OCI-LY7 (cell line): Measurements from ENCODE around the gene ITGA4. TPM values are rescaled to one million over a fixed set of nuclear protein-coding genes. Genes with fewer than 3 reads are reported as not detected.

Source experiments
- BruUV-seq: library from RNA; stranded (reverse); fragments of 400-500 nt; replicated peaks from 2 replicates; lab custom pipeline; 2021; lab: Mats Ljungman, UMichigan
- CTCF ChIA-PET: fragments of 300-600 bp; sonication (Branson Sonifier 250); formaldehyde crosslinking; loops from one replicate; lab custom pipeline; 2022; ENCODE audit warnings: antibody characterized with exemption; ENCODE audit not compliant: unreplicated experiment; lab: Charles Lee
- POLR2A ChIA-PET: fragments of 300-600 bp; sonication (Branson Sonifier 250); formaldehyde crosslinking; loops from one replicate; lab custom pipeline; 2022; ENCODE audit warnings: antibody characterized with exemption; lab: Charles Lee
- DNase-seq: peaks from one replicate; pipeline ENCODE4 v3.0.0-alpha.2; 2015; ENCODE audit warnings: low spot score
- H2AFZ ChIP-seq: fragments of 200-600 bp; sonication (generic), shearing (Covaris generic); 2 replicates; pipeline ENCODE4 v1.6.1; 2014; ENCODE audit warnings: mild to moderate bottlenecking, antibody characterized with exemption, low read length, moderate library complexity
- H3K27ac ChIP-seq: fragments of 200-600 bp; sonication (generic); 2 replicates; pipeline ENCODE4 v1.5.1; 2014; ENCODE audit warnings: mixed run types, low read depth, mild to moderate bottlenecking, moderate library complexity, low read length, inconsistent platforms; ENCODE audit not compliant: poor library complexity, severe bottlenecking
- H3K36me3 ChIP-seq: fragments of 200-600 bp; sonication (generic); 2 replicates; pipeline ENCODE4 v1.6.1; 2014; ENCODE audit warnings: mild to moderate bottlenecking, antibody characterized with exemption, low read length, moderate library complexity, mixed read lengths; ENCODE audit not compliant: insufficient read depth
- H3K4me1 ChIP-seq: fragments of 200-600 bp; sonication (generic); 2 replicates; pipeline ENCODE4 v1.5.1; 2014; ENCODE audit warnings: mild to moderate bottlenecking, low read length; ENCODE audit not compliant: insufficient read depth, poor library complexity, severe bottlenecking
- H3K4me2 ChIP-seq: fragments of 200-600 bp; sonication (generic); 2 replicates; pipeline ENCODE4 v1.6.1; 2014; ENCODE audit warnings: mild to moderate bottlenecking, low read length
- H3K4me3 ChIP-seq: fragments of 200-600 bp; sonication (generic); 2 replicates; pipeline ENCODE4 v1.5.1; 2014; ENCODE audit warnings: mild to moderate bottlenecking, low read depth, low read length; ENCODE audit not compliant: poor library complexity, severe bottlenecking
- H3K79me2 ChIP-seq: fragments of 200-600 bp; sonication (generic); 2 replicates; pipeline ENCODE4 v1.6.1; 2016; ENCODE audit warnings: low read depth, mild to moderate bottlenecking, low read length, moderate library complexity, mixed read lengths; ENCODE audit not compliant: insufficient read depth
- H3K9me2 ChIP-seq: fragments of 200-600 bp; sonication (generic); 2 replicates; pipeline ENCODE4 v1.6.1; 2016; ENCODE audit warnings: mild to moderate bottlenecking, low read length, mixed read lengths; ENCODE audit not compliant: insufficient read depth
- H3K9me3 ChIP-seq: fragments of 200-600 bp; sonication (generic); 2 replicates; pipeline ENCODE4 v1.6.1; 2014; ENCODE audit warnings: mild to moderate bottlenecking, mixed run types, low read length, mixed read lengths
- H4K20me1 ChIP-seq: fragments of 200-600 bp; sonication (generic); 2 replicates; pipeline ENCODE4 v1.6.1; 2014; ENCODE audit warnings: mild to moderate bottlenecking, antibody characterized with exemption, low read length, moderate library complexity, mixed read lengths; ENCODE audit not compliant: insufficient read depth
- EZH2phosphoT487 ChIP-seq: fragments of 200-600 bp; sonication (generic); IDR thresholded peaks from 2 replicates; pipeline ENCODE4 v1.6.1; 2018; ENCODE audit warnings: low read depth, borderline replicate concordance, mild to moderate bottlenecking, mixed run types, antibody characterized with exemption, low read length, moderate library complexity, mixed read lengths
- intact Hi-C: fragments of 100-400 bp; cut with micrococcal nuclease; formaldehyde crosslinking; loops from one replicate; pipeline ENCODE4 v1.10.0; 2022; ENCODE audit not compliant: unreplicated experiment
- total RNA-seq, 2 experiments: library from RNA; depleted of rRNA in 1 of 2; stranded (reverse); fragments of >200 nt in 1 of 2; shearing (Covaris generic) in 1 of 2; gene quantifications; 2 replicates each; pipeline ENCODE4 v1.2.3, GENCODE V29; 2014 to 2022
- TF ChIP-seq, protein P1 (sequence below): fragments of 200-600 bp; sonication (generic); conservative IDR thresholded peaks from 2 replicates; pipeline ENCODE4 v1.5.1; 2014; ENCODE audit warnings: mild to moderate bottlenecking, antibody characterized with exemption, low read length, moderate library complexity, mixed read lengths

ITGA4 gene
- total RNA-seq, 2 experiments from 2014 or later: 53.5 to 55.1 TPM

- Histone ChIP-seq H3K9me3 (no peaks in the 10 kb centered on the region), H3K9me2 (no peaks in the 10 kb centered on the region), H3K79me2 (no peaks in the 10 kb centered on the region), H3K27ac (no peak overlapping the region), H3K36me3 (no peaks in the 10 kb centered on the region), H2AFZ (no peak overlapping the region; the same call in 1 of the 2 replicates), H3K4me2 (peak overlapping the region; percentile 61), H3K4me3 (no peak overlapping the region), H4K20me1 (no peaks in the 10 kb centered on the region), H3K4me1 (peaks cover 18% of the 10 kb centered on the region)
- POLR2A ChIA-PET: interaction anchor here (0.7 to 2.5 kb wide), 3 partner anchors 16 to 22 kb away, joined by 3 to 8 read pairs (median 4); no protein-coding TSS in a partner anchor
- intact Hi-C loops: no loop called here
- TF ChIP-seq, protein P1, sequence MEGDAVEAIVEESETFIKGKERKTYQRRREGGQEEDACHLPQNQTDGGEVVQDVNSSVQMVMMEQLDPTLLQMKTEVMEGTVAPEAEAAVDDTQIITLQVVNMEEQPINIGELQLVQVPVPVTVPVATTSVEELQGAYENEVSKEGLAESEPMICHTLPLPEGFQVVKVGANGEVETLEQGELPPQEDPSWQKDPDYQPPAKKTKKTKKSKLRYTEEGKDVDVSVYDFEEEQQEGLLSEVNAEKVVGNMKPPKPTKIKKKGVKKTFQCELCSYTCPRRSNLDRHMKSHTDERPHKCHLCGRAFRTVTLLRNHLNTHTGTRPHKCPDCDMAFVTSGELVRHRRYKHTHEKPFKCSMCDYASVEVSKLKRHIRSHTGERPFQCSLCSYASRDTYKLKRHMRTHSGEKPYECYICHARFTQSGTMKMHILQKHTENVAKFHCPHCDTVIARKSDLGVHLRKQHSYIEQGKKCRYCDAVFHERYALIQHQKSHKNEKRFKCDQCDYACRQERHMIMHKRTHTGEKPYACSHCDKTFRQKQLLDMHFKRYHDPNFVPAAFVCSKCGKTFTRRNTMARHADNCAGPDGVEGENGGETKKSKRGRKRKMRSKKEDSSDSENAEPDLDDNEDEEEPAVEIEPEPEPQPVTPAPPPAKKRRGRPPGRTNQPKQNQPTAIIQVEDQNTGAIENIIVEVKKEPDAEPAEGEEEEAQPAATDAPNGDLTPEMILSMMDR: no peak
- TF ChIP-seq EZH2phosphoT487: no peak
- no TSS peak for BruUV-seq
- DNase-seq: peak; percentile 2
- CTCF ChIA-PET: interaction anchor here (1.9 kb wide), 1 partner anchor 73 kb away, joined by 4 read pairs; no protein-coding TSS in a partner anchor
Measured at GRCh38 chr2:181585732-181586131, 128.5 kb downstream of the ITGA4 start.

Other genes with a start within 250 kb of the ITGA4 start
- gene CERKL, start 199.7 kb downstream of the ITGA4 start, total RNA-seq (2014; rRNA removed; shearing (Covaris generic)): not detected in 2 replicates
- gene CERKL, start 199.7 kb downstream of the ITGA4 start, total RNA-seq (2022): not detected in 2 replicates
- gene NEUROD1, start 223.1 kb downstream of the ITGA4 start, total RNA-seq (2014; rRNA removed; shearing (Covaris generic)): not detected in 2 replicates
- not detected in 2 replicates for gene NEUROD1, start 223.1 kb downstream of the ITGA4 start, total RNA-seq (2022)